Anterior cingulate cortex (tissue), 58 donors: ENCODE data around the gene PPTC7.

Experiments used
- DNase-seq, 58 donors: peaks; one replicate each; lab custom pipeline; 2025; lab: John Stamatoyannopoulos, UW

The PPTC7 gene

GRCh38 chr12:110501399-110501751, 81.7 kb downstream of the PPTC7 start:
- peak in 14 of 58 donors; percentile 18 to 68 (median 42) for DNase-seq

- no peak for DNase-seq
Measured at GRCh38 chr12:110498984-110499706, 84.0 kb downstream of the PPTC7 start.
